Common myeloid progenitor, CD34-positive (primary cell): ENCODE data around the gene SNAI3.
A peak's percentile ranks its signal among the peaks of the same experiment; 100 is the strongest.

Experiments used
- CTCF ChIA-PET: fragments of 350-600 bp; sonication (Branson Sonifier 250); formaldehyde crosslinking; loops from one replicate; lab custom pipeline; 2021; ENCODE audit warnings: antibody characterized with exemption; lab: Charles Lee
- POLR2A ChIA-PET: fragments of 350-600 bp; sonication (Branson Sonifier 250); formaldehyde crosslinking; loops from one replicate; lab custom pipeline; 2021; ENCODE audit warnings: antibody characterized with exemption; lab: Charles Lee
- DNase-seq, 3 donors: peaks; one replicate each; pipeline versions ENCODE4 v3.0.0 to v3.0.0-alpha.2; 2013
- H3K27ac ChIP-seq, 2 experiments: 1 replicate in 1 of 2; 2 replicates in 1 of 2; pipeline ENCODE4 v1.7.0; 2013; ENCODE audit warnings: inconsistent platforms in 2 of 2, low read length in 2 of 2, mild to moderate bottlenecking in 2 of 2, low read depth in 1 of 2, moderate library complexity in 1 of 2; ENCODE audit not compliant: severe bottlenecking in 2 of 2, insufficient read depth in 1 of 2, poor library complexity in 1 of 2
- H3K27me3 ChIP-seq, 5 experiments: replicated peaks in 2 of 5; 1 replicate in 3 of 5; 2 replicates in 2 of 5; pipeline versions ENCODE4 v1.6.1 to v1.7.0; 2013; ENCODE audit warnings: low read length in 4 of 5, mild to moderate bottlenecking in 2 of 5, moderate library complexity in 2 of 5, inconsistent platforms in 1 of 5; ENCODE audit not compliant: insufficient read depth in 5 of 5, control insufficient read depth in 4 of 5
- H3K36me3 ChIP-seq, 4 experiments: 1 replicate in 2 of 4; 2 replicates in 2 of 4; pipeline versions ENCODE4 v1.6.1 to v1.7.0; 2013; ENCODE audit warnings: low read length in 3 of 4, control low read depth in 1 of 4, mild to moderate bottlenecking in 1 of 4; ENCODE audit not compliant: control insufficient read depth in 4 of 4, insufficient read depth in 4 of 4
- H3K4me1 ChIP-seq, 4 experiments: 1 replicate in 3 of 4; 2 replicates in 1 of 4; pipeline versions ENCODE4 v1.6.1 to v1.7.1; 2013; ENCODE audit warnings: low read length in 3 of 4, mild to moderate bottlenecking in 3 of 4, control low read depth in 1 of 4, inconsistent platforms in 1 of 4, moderate library complexity in 1 of 4; ENCODE audit not compliant: control insufficient read depth in 4 of 4, insufficient read depth in 4 of 4; ENCODE audit errors: control extremely low read depth in 1 of 4
- H3K4me3 ChIP-seq, 7 experiments: 1 replicate in 4 of 7; 2 replicates in 3 of 7; pipeline versions ENCODE4 v1.5.1 to v1.7.0; 2013; ENCODE audit warnings: mild to moderate bottlenecking in 7 of 7, low read length in 6 of 7, moderate library complexity in 6 of 7, inconsistent platforms in 2 of 7, low read depth in 2 of 7, control low read depth in 1 of 7; ENCODE audit not compliant: insufficient read depth in 4 of 7, control insufficient read depth in 1 of 7; ENCODE audit errors: extremely low read depth in 1 of 7
- H3K9me3 ChIP-seq, 5 experiments: 1 replicate in 4 of 5; 2 replicates in 1 of 5; pipeline versions ENCODE4 v1.6.1 to v1.7.1; 2013; ENCODE audit warnings: low read length in 4 of 5, mild to moderate bottlenecking in 2 of 5, inconsistent platforms in 1 of 5, low read depth in 1 of 5, moderate library complexity in 1 of 5; ENCODE audit not compliant: control insufficient read depth in 4 of 5, insufficient read depth in 2 of 5; ENCODE audit errors: control extremely low read depth in 1 of 5
- WGBS: methylation state at CpG from one replicate; pipeline ENCODE4 v1.1.5; 2013; ENCODE audit not compliant: insufficient coverage; 5-methylcytosine and 5-hydroxymethylcytosine counted together

SNAI3 gene

DNA sequence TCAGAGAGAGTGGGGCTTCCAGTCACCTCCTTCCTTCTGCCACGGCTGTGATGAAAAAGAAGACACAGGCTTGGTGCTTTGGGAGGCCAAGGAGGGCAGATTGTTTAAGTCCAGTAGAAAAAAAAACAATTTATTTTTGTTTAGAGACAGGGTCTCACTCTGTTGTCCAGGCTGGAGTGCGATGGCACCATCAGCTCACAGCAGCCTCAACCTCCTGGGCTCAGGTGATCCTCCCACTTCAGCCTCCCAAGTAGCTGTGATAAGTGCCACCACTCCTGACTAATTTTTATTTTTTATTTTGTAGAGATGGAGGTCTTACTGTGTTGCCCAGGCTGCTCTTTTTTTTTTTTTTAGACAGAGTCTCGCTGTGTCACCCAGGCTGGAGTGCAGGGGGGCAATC is 20.7 kb downstream of the SNAI3 start:
- ChIA-PET CTCF (interaction anchor here (2.1 to 3.3 kb wide), 2 partner anchors 8 to 15 kb away, joined by 7 to 14 read pairs; no protein-coding TSS in a partner anchor), POLR2A (no interaction called here)
- Histone ChIP-seq H3K4me3 (no peak overlapping the region), H3K36me3 (peaks cover 0 to 17% (median 0%) of the 10 kb centered on the region in 4 experiments), H3K27ac (no peak overlapping the region), H3K4me1 (peaks cover 0 to 23% (median 15%) of the 10 kb centered on the region in 4 experiments), H3K27me3 (no peaks in the 10 kb centered on the region), H3K9me3 (no peaks in the 10 kb centered on the region)
- 91% methylated on average over 1 of the region's 3 CpGs for WGBS
- DNase-seq = no peak

DNA sequence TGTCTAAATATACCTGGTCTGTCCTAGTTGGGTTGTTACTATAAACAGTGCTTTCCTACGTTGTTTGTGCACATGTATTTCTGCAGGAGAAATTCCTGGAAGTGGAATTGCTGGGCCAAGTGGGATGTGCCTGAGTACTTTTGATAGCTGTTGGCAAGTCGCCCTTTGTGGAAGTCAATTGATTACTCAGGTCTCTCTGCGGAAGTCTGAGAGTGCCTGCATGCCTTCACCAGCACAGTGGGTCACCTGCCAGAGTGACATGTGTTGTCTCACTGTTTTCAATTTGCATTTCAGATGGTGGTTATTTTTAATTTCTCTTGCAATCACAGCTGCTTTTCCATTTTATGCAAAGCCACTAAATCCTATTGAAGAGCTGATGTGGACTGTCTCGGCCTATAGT is 21.2 kb downstream of the SNAI3 start:
- WGBS = 94% methylated on average over 4 of the region's 4 CpGs
- H3K4me1 ChIP-seq = peaks cover 0 to 23% (median 15%) of the 10 kb centered on the region in 4 experiments
- no peak for DNase-seq
- ChIA-PET CTCF (interaction anchor here (1.1 to 3.3 kb wide), 3 partner anchors 8 to 20 kb away, joined by 3 to 14 read pairs (median 7); no protein-coding TSS in a partner anchor), POLR2A (no interaction called here)
- no peaks in the 10 kb centered on the region for H3K27me3 ChIP-seq
- no peak overlapping the region for H3K4me3 ChIP-seq
- peaks cover 0 to 17% (median 0%) of the 10 kb centered on the region in 4 experiments for H3K36me3 ChIP-seq
- no peak overlapping the region for H3K27ac ChIP-seq
- no peaks in the 10 kb centered on the region for H3K9me3 ChIP-seq

DNA sequence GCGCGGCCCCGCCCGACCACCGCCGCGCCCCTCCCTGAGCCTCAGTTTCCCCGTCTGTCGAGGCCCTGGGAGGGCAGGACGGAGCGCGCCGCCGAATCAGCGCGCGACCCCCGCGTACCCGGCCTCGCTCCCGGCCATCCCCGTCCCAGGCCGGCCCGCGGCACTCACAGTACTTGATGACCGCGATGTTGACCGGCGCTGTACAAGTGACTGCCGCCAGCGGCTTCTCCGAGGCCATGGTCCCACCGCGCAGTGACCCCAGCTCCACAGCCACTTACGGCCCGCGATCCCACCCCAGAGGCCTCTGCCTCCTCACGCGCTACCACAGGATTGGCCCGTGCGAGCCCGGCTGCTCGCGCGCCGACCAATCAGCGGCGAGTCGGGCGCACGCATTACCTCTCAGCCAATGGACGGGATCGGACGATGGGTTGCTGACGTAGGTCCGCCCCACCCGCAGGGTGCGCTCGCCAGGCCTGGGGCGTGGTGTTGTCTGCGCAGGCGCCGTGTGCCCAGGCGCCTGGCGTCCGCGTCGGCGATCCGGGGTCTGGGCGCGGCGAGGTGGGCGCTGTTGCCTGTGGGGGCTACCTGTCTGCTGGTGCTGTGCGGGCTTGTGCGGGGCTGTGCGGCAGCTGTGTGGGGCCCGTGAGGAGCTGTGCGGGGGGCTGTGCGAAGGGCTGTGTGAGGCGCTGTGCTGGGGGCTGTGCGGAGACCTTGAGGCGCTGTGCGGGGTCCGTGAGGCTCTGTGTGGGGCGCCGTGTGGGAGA is 23.3 kb downstream of the SNAI3 start, which contains the start of gene MVD:
Gene MVD, minus strand, starts transcription at position 249 of the 764 bp plus-strand sequence. Its CDS starts 11 bp downstream, at position 238.
- peak; percentile 96 to 98 (median 98) for DNase-seq
- no peaks in the 10 kb centered on the region for H3K9me3 ChIP-seq
- ChIA-PET POLR2A (interaction anchor here (0.5 to 0.9 kb wide), 3 partner anchors 12 to 121 kb away, joined by 3 read pairs; no protein-coding TSS in a partner anchor), CTCF (interaction anchor here (0.6 to 3.3 kb wide), 4 partner anchors 10 to 46 kb away, joined by 3 to 14 read pairs (median 4); no protein-coding TSS in a partner anchor)
- H3K4me1 ChIP-seq = peaks cover 0 to 25% (median 15%) of the 10 kb centered on the region in 4 experiments
- peak within 1 kb of the TSS; percentile 54 to 89 for H3K27ac ChIP-seq
- H3K27me3 ChIP-seq = no peaks in the 10 kb centered on the region
- H3K36me3 ChIP-seq = peaks cover 0 to 29% (median 3%) of the 10 kb centered on the region in 4 experiments
- peak within 1 kb of the TSS; percentile 66 to 90 (median 82) for H3K4me3 ChIP-seq
- WGBS = 0% methylated on average over 47 of the region's 88 CpGs

DNA sequence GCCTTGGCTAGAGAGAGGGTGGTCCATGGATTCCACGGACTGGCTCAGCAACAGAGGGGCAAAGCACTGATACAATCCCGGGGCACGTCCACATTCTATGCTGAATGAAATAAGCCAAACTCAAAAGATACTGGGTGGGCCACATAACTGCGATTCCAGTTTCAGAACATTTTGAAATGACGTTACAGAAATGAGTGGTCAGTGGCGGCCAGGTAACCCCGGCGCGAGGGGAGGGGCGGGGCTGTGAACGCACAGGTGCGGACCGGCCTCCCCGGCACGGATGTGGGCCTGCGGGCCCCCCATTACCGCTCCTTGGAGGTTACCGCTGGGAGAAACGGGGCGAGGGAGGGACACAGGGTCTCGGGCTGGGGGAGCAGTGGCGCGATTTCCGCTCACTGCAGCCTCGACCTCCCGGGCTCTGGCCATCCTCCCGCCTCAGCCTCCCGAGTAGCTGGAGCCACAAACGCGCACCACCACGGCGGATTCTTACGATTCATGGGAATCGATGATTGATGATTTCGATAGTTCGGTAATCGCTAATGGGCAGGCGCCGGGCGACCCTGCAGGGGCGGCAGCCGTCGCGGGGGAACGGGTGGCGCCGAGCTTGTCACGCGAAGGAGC is 24.0 kb downstream of the SNAI3 start:
- no peaks in the 10 kb centered on the region for H3K9me3 ChIP-seq
- CTCF ChIA-PET = interaction anchor here (0.6 to 3.3 kb wide), 3 partner anchors 11 to 45 kb away, joined by 3 to 14 read pairs (median 4); no protein-coding TSS in a partner anchor
- POLR2A ChIA-PET = interaction anchor here (0.5 to 0.9 kb wide), 3 partner anchors 13 to 122 kb away, joined by 3 read pairs; no protein-coding TSS in a partner anchor
- H3K27me3 ChIP-seq = no peaks in the 10 kb centered on the region
- H3K36me3 ChIP-seq = peaks cover 0 to 33% (median 7%) of the 10 kb centered on the region in 4 experiments
- 4% methylated on average over 41 of the region's 49 CpGs for WGBS
- H3K4me3 ChIP-seq = peak overlapping the region; percentile 66 to 90 (median 82)
- no peak for DNase-seq
- peak overlapping the region; percentile 54 to 89 for H3K27ac ChIP-seq
- peaks cover 0 to 25% (median 15%) of the 10 kb centered on the region in 4 experiments for H3K4me1 ChIP-seq

DNA sequence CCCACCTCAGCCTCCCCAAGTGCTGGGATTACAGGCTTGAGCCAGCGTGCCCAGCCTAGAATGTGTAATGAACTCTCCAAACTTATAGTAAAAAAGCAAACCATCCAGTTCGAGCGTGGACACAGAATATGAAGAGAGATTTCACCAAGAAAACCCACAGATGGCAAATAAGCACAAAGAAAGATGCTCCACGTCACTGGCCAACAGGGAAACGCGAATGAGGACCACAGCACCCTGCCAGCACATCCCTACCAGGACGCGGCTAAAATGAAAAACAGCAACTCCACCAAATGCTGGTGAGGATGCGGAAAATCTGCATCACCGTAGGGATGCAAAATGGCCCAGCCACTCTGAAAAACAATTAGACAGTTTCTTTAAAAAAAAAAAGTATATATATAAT is 24.8 kb downstream of the SNAI3 start:
- peaks cover 0 to 37% (median 9%) of the 10 kb centered on the region in 4 experiments for H3K36me3 ChIP-seq
- DNase-seq = no peak
- H3K4me3 ChIP-seq = peak overlapping the region in 1 of 7 experiments; percentile 63
- ChIA-PET CTCF (no interaction called here), POLR2A (no interaction called here)
- H3K9me3 ChIP-seq = no peaks in the 10 kb centered on the region
- no peak overlapping the region for H3K27ac ChIP-seq
- peaks cover 0 to 25% (median 15%) of the 10 kb centered on the region in 4 experiments for H3K4me1 ChIP-seq
- no peaks in the 10 kb centered on the region for H3K27me3 ChIP-seq
- WGBS = 96% methylated on average over 5 of the region's 10 CpGs

DNA sequence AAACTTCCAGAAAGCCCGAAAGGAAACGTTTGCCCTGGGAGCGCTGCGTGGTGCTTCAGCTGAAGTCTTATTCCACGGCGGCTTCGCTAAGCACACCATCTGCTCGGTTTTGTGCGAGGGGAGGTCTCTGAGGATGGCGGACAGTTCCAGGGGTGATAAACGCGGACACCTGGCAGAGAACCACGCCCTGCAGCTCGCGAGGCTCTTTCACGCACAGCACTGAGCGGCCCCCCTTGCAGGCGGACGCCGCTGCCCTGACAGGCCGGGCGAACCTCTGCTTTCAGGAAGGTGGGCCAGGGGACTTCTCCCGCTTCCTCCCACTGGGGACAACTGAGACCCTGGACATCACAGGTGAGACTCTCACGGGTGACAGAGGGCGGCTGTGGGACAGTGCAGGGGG is 27.1 kb downstream of the SNAI3 start:
- Histone ChIP-seq H3K27me3 (no peaks in the 10 kb centered on the region), H3K9me3 (no peaks in the 10 kb centered on the region), H3K36me3 (peaks cover 0 to 54% (median 20%) of the 10 kb centered on the region in 4 experiments), H3K4me3 (no peak overlapping the region), H3K4me1 (peaks cover 0 to 16% (median 15%) of the 10 kb centered on the region in 4 experiments), H3K27ac (no peak overlapping the region)
- 97% methylated on average over 23 of the region's 25 CpGs for WGBS
- CTCF ChIA-PET = interaction anchor here (0.9 kb wide), 1 partner anchor 45 kb away, joined by 3 read pairs; no protein-coding TSS in a partner anchor
- POLR2A ChIA-PET = no interaction called here
- no peak for DNase-seq
